ENCODE data around the gene SLC7A6.
A peak's percentile ranks its signal among the peaks of the same experiment; 100 is the strongest.

The SLC7A6 gene

DNA sequence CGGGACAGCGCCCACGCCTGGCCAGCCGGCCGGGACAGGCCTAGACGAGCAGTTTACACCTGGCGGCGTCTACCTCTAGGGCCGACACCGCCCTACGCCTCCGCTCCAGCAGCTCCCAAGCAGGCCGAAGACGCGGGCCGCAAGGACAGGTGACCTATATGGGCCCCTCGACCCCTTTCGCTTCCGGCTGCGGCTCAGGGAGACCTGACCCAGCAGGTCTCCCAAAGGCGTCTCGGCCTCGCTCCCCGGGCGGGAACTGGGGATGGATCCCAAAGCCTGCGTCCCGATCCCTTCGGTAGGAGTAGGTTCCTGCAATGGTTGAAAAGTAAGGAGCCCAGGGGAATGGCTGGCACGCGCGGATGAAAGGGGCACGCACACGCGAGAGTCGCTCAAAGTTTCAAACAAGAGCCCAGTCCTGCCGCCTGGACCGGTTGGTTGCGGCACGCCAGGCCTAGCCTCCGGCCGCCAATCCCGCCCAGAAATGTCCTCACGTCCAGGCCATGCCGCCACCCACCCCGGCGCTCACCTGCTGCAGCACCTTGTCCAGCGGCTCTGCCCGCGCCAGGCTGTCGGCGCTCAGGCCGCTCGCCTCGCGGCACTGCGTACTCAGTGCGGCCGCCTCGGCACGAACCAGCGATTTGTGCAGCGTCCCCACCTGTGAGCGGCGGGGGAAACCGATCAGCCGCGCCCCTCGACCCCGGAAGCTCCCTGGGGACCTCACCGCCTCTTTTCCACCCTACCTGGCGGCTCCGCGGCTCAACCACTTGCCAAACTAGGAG is 29.0 kb upstream of the SLC7A6 start:
- no peak for DNase-seq

DNA sequence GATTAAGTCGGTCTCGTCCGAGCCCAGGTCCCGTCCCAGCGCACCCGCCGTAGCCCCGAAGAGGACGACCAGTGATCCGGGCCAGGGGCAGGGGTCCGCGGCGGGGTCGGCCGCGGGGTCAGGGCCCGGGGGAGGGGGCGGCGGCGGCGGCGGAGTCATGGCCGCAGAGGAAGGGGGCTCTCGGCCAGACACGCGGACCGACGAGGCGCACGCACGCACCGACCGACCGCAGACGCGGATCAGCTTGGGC is 28.5 kb upstream of the SLC7A6 start, which contains the start of gene ESRP2:
ESRP2 (minus strand) TSS at position 241 of the 250 bp plus-strand sequence; CDS start at position 159, 82 bp downstream.
- DNase-seq: no peak

DNA sequence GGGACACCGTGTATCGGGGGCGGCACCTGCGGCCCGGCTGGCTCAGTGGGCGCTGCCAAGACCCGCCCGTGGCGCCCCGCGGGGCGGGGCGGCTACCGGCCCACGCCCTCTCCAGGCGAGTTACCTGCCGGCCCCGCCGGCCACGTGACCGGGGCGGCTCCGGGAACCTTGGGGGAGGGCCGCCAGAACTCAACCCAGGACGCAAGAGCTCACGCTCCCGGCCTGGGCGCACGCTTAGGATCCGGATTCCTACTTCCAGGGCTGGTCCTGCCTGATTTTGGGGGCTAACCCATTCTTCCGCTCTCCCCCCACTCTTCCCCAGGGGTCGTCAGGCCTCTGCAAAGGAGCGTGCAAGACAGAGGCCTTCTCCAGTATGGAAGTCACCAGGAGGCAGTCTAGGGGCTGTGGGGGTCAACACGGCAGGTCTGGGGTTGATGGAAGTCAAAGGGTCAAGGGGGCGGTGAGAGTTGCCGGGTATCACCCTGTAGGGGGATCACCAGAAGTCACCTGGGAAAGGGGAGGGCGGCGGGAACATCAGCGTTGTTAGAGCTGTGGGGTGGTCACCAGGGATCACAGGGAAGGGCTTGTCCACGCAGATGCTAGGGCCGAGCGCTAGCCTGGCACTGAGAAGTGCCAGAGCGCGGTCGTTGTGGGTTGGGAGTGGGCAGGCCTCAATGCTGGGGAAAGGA is 28.0 kb upstream of the SLC7A6 start:
- DNase-seq: peak; percentile 55

- DNase-seq: no peak
Observed at GRCh38 chr16:68236826-68237242, 27.5 kb upstream of the SLC7A6 start.

DNA sequence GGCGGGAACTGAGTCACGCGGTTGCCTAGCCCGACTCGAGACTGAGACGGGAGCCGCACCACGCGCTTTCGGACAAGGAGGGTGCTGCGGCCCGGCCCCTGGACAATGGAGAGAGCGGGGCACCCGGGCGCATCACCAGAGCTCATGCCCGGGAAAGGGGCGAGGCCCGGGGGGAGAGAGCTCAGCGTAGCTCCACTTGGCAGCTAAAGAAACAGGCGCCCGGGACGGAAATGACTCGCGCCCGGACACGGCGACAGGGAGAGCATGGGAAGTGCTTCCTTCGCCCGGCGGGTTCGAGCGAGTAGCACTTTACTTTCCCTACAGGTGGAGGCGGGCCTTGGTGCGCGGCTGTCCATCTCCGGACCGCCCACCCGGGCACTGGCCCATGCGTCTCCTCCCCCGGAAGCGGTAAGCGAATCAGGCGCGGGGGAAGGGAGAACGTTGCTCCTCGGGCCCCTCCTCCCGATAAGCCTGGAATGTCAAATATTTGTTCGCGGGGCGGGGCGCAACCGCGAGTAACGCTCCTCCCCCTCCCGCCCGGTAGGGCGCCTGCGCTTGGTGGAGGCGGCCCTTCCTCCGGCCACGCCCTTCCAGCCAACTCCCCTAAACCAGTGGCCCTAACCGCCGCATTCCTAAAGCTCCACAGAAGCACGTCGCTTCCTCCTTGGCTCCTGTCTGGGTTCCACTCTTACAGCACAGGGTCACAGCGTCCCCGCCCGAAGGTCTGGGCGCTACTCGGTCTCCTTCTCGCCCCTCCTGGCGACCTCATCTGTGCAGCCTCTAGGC is 26.9 kb upstream of the SLC7A6 start:
- peak; percentile 95 for DNase-seq

- no peak for DNase-seq
Observed at GRCh38 chr16:68238029-68238345, 26.3 kb upstream of the SLC7A6 start.

DNA sequence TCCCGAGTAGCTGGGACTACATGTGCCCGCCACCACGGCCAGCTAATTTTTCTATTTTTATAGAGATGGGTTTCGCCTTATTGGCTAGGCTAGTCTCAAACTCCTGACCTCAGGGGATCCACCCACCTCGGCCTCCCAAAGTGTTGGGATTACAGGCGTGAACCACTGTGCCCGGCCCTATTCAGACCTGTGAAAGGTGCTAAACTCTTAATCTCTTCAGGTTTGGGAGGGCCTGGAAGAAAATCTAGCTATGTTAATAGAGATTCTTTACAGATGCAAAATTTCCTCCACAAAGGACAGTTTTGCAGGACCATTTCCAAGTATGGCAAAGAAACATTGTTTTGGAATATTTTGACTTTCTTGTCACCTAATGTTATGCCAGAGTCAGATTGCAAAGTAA is 22.2 kb upstream of the SLC7A6 start:
- no peak for DNase-seq

DNA sequence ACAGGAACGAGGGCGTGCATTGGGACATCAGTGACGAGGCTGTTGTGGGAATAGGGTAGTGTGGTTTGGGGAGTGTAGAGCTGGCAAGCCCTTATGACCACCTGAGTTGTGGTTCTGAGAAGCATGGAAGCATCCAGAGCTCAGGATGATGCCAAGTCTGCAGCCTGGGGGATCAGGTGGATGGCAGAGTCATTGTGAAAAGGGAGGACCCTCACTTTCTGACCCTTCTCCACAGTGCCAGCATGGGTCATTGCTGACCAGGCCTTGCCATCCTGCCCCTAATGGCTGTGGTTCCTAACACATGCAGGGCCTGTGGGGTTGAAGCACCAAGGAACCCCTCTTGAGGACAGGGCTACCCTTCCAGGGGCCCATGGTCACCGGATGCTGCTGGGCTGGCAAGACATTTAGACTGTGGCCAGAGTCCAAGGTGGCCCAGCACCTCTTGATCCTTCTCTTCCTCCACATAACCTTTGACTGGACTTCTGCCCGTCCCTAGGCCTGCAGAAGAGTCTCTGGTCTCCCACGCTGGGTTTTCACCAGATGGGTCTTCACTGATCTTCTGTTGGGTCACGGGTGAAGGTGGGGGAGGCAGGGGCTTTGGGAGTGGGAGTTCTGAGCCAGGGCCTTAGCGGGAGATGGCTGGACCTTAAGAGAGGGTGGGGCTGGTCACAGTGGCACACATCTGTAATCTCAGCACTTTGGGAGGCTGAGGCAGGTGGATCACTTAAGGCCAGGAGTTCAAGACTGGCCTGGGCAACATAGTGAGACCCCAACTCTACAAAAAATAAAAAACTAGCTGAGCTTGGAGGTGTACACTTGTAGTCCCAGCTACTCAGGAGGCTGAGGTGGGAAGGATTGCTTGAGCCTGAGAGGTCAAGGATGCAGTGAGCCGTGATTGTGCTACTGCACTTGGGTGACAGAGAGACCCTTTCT is 21.1 kb upstream of the SLC7A6 start:
- DNase-seq: no peak

- no peak for DNase-seq
Observed at GRCh38 chr16:68244481-68244902, 19.8 kb upstream of the SLC7A6 start.

DNA sequence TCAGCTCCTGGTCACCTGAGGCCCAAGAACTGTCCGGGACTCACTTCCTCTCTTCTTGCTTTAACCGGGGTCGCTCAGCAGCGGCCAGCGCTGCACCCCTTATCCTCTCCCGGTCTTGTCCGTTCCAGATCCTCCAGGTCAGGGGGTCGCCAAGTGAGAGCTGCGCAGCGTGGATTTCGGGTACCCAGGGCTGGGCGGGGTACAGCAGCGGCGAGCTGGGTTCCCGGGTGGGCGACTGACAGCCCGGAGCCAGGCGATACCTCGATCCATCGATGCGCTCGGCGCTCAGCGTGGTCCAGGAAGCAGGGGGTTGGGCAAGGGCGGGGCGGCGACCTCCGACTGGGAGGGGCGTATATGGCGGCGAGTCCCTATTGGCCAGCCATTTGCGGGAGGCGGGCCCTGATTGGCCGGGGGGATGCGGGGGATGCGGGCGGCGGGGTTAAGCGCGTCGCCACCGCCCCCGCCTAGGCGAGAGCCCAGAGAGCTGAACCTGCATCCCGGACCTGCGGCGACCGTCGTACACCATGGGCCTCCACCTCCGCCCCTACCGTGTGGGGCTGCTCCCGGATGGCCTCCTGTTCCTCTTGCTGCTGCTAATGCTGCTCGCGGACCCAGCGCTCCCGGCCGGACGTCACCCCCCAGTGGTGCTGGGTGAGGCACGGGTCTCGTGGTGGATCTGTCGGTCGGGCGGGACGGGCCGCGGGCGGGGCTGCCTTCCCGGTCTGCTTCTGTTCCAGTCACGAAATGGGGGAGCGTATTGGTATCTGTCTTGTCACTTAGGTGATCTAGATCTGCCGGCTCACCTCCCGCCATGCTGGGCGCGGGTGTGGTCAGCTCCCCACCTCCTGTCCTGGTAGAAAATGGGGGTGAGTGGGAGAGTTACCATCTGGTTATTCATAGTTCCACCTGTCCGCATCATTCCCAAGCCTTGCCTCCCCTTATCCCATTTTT is 19.1 kb upstream of the SLC7A6 start, which contains the start of gene PLA2G15:
PLA2G15 (plus strand) TSS at position 471 of the 951 bp plus-strand sequence; CDS start at position 525, 54 bp downstream.
- DNase-seq: peak; percentile 98

DNA sequence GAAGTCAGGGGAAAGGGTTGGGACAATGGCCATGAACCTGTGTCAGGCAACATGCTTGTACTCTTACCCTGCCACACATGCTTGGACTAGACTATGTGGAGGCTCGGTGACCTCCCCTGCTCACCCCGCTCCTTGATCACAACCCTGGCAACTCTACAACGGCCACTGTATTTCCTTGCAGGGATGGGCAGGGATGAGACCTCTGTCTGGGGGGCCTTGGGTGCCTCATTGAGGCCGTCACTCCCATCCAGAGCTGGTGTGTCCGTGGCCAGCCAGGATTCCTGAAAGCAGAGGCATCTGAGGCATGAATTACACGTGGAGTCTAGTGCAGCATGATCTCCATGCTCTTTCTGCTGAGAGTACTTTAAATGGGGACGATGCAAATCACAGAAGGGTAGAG is 18.2 kb upstream of the SLC7A6 start:
- no peak for DNase-seq

DNA sequence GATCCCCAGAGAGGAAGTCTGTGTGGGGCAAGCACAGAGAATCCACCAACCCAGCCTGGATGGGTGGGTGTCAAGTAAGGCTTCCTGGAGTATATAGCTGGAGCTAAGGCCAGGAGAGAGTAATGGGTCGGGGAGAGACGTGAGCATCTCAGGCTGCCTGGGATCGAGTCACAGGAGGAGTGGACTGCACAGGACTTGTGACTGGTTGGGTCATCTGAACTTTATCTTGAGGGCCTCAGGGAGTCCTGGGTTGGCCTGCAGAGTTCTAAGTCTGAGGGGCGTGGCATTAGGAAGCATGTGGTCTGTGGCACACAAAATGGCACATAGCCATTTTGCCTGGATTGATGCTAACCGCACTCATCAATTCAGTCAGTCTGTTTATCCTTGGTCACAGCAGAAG is 17.7 kb upstream of the SLC7A6 start:
- DNase-seq: no peak

GRCh38 chr16:68247400-68247799 is 16.9 kb upstream of the SLC7A6 start:
- no peak for DNase-seq

GRCh38 chr16:68247932-68248331 is 16.4 kb upstream of the SLC7A6 start:
- DNase-seq: no peak

DNA sequence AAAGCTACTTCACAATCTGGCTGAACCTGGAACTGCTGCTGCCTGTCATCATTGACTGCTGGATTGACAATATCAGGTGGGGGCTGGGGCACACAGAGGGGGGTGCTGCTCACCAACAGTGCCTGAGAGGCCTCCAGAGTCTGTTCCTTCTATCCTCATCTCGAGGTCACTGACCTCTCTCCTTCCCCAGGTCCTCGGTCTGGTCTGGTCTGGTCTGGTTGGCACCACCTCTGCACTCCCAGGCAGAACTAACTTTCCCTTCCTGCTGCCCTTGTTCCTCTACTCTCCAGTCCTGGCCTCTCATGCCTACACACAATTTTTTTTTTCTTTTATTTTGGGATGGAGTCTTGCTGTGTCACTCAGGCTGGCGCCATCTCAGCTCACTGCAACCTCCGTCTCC is 15.0 kb upstream of the SLC7A6 start:
- no peak for DNase-seq

DNA sequence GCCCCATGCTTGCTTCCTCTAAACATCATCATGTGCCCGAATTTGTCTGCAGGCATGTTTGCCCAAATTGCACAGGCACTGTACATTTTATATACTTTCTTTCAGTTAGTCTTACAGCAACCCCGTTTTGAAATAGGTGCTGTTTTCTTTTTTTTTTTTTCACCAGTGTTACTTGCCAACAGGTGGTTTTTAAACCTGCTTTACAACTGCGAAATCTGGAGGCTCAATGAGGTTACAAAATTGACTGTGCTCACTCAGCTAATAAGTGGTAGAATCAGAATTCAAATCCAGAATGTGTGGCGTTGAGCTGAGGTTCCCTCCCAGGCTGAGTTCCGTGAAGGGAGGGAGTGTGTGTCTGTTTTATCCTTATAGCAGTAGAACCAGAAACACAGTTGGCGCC is 13.4 kb upstream of the SLC7A6 start:
- no peak for DNase-seq

- no peak for DNase-seq
Observed at GRCh38 chr16:68251832-68252231, 12.5 kb upstream of the SLC7A6 start.

- DNase-seq: no peak
Observed at GRCh38 chr16:68252383-68252782, 11.9 kb upstream of the SLC7A6 start.

DNA sequence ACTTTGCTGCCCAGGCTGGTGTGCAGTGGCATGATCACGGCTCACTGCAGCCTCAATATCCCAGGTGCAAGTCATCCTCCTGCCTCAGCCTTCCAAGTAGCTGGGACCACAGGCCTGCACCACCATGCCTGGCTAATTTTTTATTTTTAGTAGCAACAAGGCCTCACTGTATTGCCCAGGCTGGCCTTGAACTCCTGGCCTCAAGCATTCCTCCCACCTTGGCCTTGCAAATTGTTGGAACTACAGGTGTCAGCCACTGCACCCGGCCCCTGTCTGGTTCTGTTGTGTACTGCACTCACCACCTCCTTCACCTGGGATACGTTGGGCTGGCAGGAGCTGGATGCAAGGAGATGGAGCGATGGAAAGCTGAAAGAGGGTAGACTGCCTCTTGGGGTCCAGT is 10.6 kb upstream of the SLC7A6 start:
- no peak for DNase-seq

DNA sequence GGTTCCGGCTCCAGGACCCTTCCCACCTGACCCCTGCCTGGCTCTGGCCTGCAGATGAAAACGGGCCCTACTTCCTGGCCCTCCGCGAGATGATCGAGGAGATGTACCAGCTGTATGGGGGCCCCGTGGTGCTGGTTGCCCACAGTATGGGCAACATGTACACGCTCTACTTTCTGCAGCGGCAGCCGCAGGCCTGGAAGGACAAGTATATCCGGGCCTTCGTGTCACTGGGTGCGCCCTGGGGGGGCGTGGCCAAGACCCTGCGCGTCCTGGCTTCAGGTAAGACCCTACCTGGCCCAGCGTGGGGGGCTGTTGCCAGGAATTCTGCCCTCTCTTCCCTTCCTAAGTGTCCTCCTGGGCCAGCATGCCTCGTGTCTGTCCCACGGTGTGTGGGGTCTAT is 8.6 kb upstream of the SLC7A6 start:
- no peak for DNase-seq

- DNase-seq: no peak
Observed at GRCh38 chr16:68257251-68257905, 6.9 kb upstream of the SLC7A6 start.
